Uterus (tissue), 4 donors: Measurements from ENCODE around the gene CRYGC. TPM values are rescaled to one million over a fixed set of nuclear protein-coding genes. Genes with fewer than 3 reads are reported as not detected.
A peak's percentile ranks its signal among the peaks of the same experiment; 100 is the strongest.
"Not testable (repeated sequence)": the region's sequence is repeated elsewhere in the genome, so short reads cannot be mapped to it uniquely, and the experiment has no call there.

Experiments used
- DNase-seq, 2 donors: peaks; one replicate each; pipeline ENCODE4 v3.0.0-alpha.2; 2019 to 2020
- H3K27ac ChIP-seq, 2 donors: fragments of 200-600 bp; sonication (generic); 1 replicate in 1 of 2; 2 replicates in 1 of 2; pipeline ENCODE4 v1.5.1; 2016 to 2018
- H3K27me3 ChIP-seq, 2 donors: fragments of 200-600 bp; sonication (generic); one replicate each; pipeline ENCODE4 v1.5.1; 2018 to 2019; ENCODE audit warnings: control low read depth in 1 of 2
- H3K36me3 ChIP-seq, 2 donors: fragments of 200-600 bp; sonication (generic); one replicate each; pipeline ENCODE4 v1.5.1; 2019; ENCODE audit warnings: control low read depth in 1 of 2
- H3K4me1 ChIP-seq, 2 donors: fragments of 200-600 bp; sonication (generic); one replicate each; pipeline ENCODE4 v1.5.1; 2018 to 2019; ENCODE audit warnings: control low read depth in 1 of 2
- H3K4me3 ChIP-seq, 2 donors: fragments of 200-600 bp; sonication (generic); 1 replicate in 1 of 2; 2 replicates in 1 of 2; pipeline ENCODE4 v1.5.1; 2018 to 2019; ENCODE audit warnings: mild to moderate bottlenecking in 1 of 2
- H3K9me3 ChIP-seq, 2 donors: fragments of 200-600 bp; sonication (generic); one replicate each; pipeline ENCODE4 v1.5.1; 2019; ENCODE audit warnings: control low read depth in 1 of 2
- CTCF ChIP-seq, 4 experiments: fragments of 200-600 bp in 2 of 4; fragments of 450-650 bp in 2 of 4; sonication (generic) in 2 of 4; IDR thresholded peaks; one replicate each; pipeline ENCODE4 v1.5.1; 2016 to 2019; ENCODE audit warnings: antibody characterized with exemption in 4 of 4, mild to moderate bottlenecking in 2 of 4, moderate library complexity in 1 of 4
- POLR2A ChIP-seq, 2 donors: fragments of 450-650 bp; IDR thresholded peaks; one replicate each; pipeline ENCODE4 v1.6.1; 2016; ENCODE audit warnings: antibody characterized with exemption in 2 of 2, mild to moderate bottlenecking in 1 of 2, moderate library complexity in 1 of 2
- intact Hi-C: fragments of 100-400 bp; cut with DNase I; formaldehyde crosslinking; loops from one replicate; pipeline ENCODE4 v1.15.1; 2023; ENCODE audit warnings: low total_unique reads
- total RNA-seq, 4 donors: library from RNA; depleted of rRNA in 3 of 4; stranded (reverse); fragments of >200 nt in 3 of 4; gene quantifications; one replicate each; pipeline versions ENCODE4 v1.1.0 to v1.2.4, GENCODE V29; 2014 to 2023
- donor health status: DM: yes; HTN: yes; CAD: no.

CRYGC gene
- total RNA-seq, 4 donors from 2014 or later, result not detected

- Histone ChIP-seq H3K27me3 (peaks cover 0 to 3% of the 10 kb centered on the region in 2 donors), H3K4me3 (no peak overlapping the region), H3K4me1 (no peaks in the 10 kb centered on the region), H3K27ac (no peak overlapping the region), H3K36me3 (no peaks in the 10 kb centered on the region), H3K9me3 (no peaks in the 10 kb centered on the region)
- TF ChIP-seq POLR2A (IDR thresholded peaks at IDR 0.05) (no peak), CTCF (IDR thresholded peaks at IDR 0.05) (no peak)
- intact Hi-C loops, result no loop called here
- DNase-seq, result no peak
These were observed 2.5 kb downstream of the CRYGC start for GRCh38 chr2:208127090-208127489.

DNA sequence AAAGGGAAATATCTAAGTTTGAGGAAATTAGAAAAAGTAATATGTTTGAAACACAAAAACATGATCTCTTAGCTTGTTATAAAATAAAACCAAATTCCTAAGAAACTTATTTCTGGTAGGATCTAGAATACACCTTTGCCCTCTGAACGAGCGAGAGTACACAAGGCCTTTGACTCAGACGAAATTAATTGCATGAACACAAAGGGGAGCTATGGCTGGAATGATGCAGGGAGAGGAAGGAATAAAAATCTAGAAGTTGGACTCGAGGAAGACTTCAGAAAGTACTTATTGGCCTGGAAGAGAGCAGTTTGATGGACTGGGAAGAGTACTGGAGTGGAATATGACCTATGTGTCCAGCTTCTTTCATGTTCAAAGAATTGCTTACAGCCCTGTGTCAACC lies 4.4 kb downstream of the CRYGC start:
- H3K4me1 ChIP-seq, result no peaks in the 10 kb centered on the region
- H3K4me3 ChIP-seq, result no peak overlapping the region
- H3K27ac ChIP-seq, result no peak overlapping the region
- H3K36me3 ChIP-seq, result no peaks in the 10 kb centered on the region
- TF ChIP-seq POLR2A (IDR thresholded peaks at IDR 0.05) (no peak), CTCF (IDR thresholded peaks at IDR 0.05) (no peak)
- DNase-seq, result no peak
- H3K27me3 ChIP-seq, result peaks cover 0 to 3% of the 10 kb centered on the region in 2 donors
- H3K9me3 ChIP-seq, result no peaks in the 10 kb centered on the region
- intact Hi-C loops, result no loop called here

DNA sequence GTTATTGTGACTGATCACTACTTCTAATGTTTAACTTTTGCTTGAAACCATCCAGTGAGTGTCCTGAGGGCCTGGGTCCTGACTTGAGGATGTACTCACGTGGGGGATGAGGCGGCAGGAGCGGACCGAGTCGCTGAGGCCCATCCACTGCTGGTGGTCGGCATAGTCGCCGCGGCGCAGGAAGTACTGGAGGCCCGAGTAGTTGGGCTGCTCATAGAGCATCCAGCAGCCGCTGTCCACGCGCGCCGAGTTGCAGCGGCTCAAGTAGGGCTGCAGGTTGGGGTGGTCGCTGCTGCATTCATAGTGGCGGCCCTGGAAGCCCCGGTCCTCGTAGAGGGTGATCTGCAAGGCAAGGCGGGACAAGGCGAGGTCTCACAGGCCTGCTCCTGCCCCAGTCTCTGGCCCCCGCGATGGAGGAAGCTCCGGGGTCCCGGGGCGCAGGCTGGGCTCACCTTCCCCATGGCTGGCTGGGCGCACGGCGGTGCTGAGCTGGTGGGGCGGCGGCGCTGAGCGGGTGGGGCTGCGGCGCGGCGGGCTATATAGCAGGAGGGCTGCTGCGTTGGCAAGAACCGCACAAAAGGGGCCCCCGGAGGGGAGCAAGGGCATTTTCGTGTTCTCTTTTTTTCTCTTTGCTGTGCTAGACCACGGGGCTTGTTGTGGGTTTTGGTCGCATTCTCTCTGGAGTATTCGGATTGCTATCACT lies 5.5 kb downstream of the CRYGC start, which contains the start of gene CRYGD:
Gene CRYGD, minus strand, starts transcription at position 512 of the 703 bp plus-strand sequence. Its CDS starts 51 bp downstream, at position 461.
- H3K27ac ChIP-seq, intact Hi-C loops, H3K27me3 ChIP-seq, DNase-seq, H3K4me1 ChIP-seq, H3K36me3 ChIP-seq, H3K9me3 ChIP-seq: not testable (repeated sequence)
- peak within 1 kb of the TSS in 1 of 2 donors; percentile 20 for H3K4me3 ChIP-seq

GRCh38 chr2:208122248-208122647 lies 7.4 kb downstream of the CRYGC start:
- H3K4me1 ChIP-seq, result no peaks in the 10 kb centered on the region
- TF ChIP-seq CTCF (IDR thresholded peaks at IDR 0.05) (no peak), POLR2A (IDR thresholded peaks at IDR 0.05) (no peak)
- intact Hi-C loops, result no loop called here
- H3K36me3 ChIP-seq, result no peaks in the 10 kb centered on the region
- H3K9me3 ChIP-seq, result no peaks in the 10 kb centered on the region
- DNase-seq, result no peak
- no peak overlapping the region for H3K4me3 ChIP-seq
- peaks cover 0 to 3% of the 10 kb centered on the region in 2 donors for H3K27me3 ChIP-seq
- no peak overlapping the region for H3K27ac ChIP-seq

DNA sequence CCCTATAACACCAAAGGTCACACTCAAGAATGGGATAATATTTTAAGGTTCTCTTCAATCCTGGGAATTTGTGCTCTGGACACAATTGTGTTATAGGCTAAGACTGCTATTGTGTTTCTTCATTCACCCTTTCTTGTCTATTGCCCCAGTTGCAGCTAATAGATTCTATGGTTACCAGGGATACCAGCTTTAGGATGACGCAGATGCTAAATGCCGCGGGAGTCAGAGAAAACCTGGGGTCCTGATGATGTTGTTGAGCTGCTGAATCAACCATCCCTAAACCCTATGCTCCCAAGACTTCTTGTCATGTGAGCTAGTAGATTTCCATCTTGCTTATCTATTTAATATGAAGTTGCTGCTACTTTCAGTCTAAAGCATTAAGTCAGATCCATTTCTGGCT lies 10.7 kb downstream of the CRYGC start:
- Histone ChIP-seq H3K27ac (no peak overlapping the region), H3K27me3 (peaks cover 0 to 3% of the 10 kb centered on the region in 2 donors), H3K36me3 (no peaks in the 10 kb centered on the region), H3K4me3 (no peak overlapping the region), H3K9me3 (no peaks in the 10 kb centered on the region), H3K4me1 (no peaks in the 10 kb centered on the region)
- intact Hi-C loops, result no loop called here
- no peak for DNase-seq
- TF ChIP-seq CTCF (IDR thresholded peaks at IDR 0.05) (no peak), POLR2A (IDR thresholded peaks at IDR 0.05) (no peak)

- H3K9me3 ChIP-seq, H3K36me3 ChIP-seq, H3K4me1 ChIP-seq, intact Hi-C loops, H3K27ac ChIP-seq, H3K4me3 ChIP-seq, DNase-seq, H3K27me3 ChIP-seq: not testable (repeated sequence)
These were observed 12.2 kb downstream of the CRYGC start for GRCh38 chr2:208117390-208117789.
